PFSK-1 (cell line): ENCODE results near the gene SLC16A7.

Experiments used
- FOXP2 ChIP-seq: optimal IDR thresholded peaks from 2 replicates; pipeline ENCODE3; 2011; ENCODE audit warnings: borderline replicate concordance, control low read depth, inconsistent platforms; ENCODE audit not compliant: insufficient read depth; ENCODE audit errors: extremely low read length, extremely low read depth
- POLR2AphosphoS5 ChIP-seq: IDR thresholded peaks from 2 replicates; pipeline ENCODE4 v1.6.1; 2012; ENCODE audit warnings: low read depth, mild to moderate bottlenecking, control low read depth, low read length, moderate library complexity
- SIN3A ChIP-seq: IDR thresholded peaks from 2 replicates; pipeline ENCODE4 v1.6.1; 2012; ENCODE audit warnings: mild to moderate bottlenecking, low read length, moderate library complexity, borderline replicate concordance; ENCODE audit not compliant: insufficient read depth
- TAF1 ChIP-seq: IDR thresholded peaks from 2 replicates; pipeline ENCODE4 v1.6.1; 2012; ENCODE audit warnings: low read length, control low read depth, borderline replicate concordance; ENCODE audit not compliant: insufficient read depth
- TF ChIP-seq, protein P1 (sequence below), 2 experiments: IDR thresholded peaks; 2 replicates each; pipeline versions ENCODE4 v1.6.1 to v1.8.0; 2011 to 2012; ENCODE audit warnings: low read depth in 2 of 2, low read length in 2 of 2, control low read depth in 1 of 2, inconsistent platforms in 1 of 2, mild to moderate bottlenecking in 1 of 2, moderate library complexity in 1 of 2; ENCODE audit not compliant: insufficient read depth in 1 of 2

The SLC16A7 gene

DNA sequence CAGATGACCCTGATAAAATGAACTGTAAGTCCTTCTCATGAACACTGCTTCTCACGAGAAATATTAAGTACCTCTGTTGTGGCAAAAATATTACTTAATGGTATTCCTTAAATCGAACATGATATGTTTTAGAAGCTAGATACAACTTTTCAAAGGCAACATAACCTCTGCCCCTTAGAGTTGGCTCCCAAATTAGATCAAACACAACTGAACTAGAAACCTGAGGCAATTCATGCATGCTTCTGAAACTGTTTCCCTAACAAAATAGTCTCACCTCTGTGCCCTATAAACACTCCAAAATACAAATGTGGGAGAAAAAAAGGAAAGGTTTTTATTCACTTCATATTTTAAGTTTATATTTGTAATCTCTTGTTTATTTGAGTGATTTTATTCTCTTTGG is 121.6 kb downstream of the SLC16A7 start:
- TF ChIP-seq SIN3A (no peak), POLR2AphosphoS5 (no peak), TAF1 (no peak), FOXP2 (no peak)
- TF ChIP-seq, protein P1, sequence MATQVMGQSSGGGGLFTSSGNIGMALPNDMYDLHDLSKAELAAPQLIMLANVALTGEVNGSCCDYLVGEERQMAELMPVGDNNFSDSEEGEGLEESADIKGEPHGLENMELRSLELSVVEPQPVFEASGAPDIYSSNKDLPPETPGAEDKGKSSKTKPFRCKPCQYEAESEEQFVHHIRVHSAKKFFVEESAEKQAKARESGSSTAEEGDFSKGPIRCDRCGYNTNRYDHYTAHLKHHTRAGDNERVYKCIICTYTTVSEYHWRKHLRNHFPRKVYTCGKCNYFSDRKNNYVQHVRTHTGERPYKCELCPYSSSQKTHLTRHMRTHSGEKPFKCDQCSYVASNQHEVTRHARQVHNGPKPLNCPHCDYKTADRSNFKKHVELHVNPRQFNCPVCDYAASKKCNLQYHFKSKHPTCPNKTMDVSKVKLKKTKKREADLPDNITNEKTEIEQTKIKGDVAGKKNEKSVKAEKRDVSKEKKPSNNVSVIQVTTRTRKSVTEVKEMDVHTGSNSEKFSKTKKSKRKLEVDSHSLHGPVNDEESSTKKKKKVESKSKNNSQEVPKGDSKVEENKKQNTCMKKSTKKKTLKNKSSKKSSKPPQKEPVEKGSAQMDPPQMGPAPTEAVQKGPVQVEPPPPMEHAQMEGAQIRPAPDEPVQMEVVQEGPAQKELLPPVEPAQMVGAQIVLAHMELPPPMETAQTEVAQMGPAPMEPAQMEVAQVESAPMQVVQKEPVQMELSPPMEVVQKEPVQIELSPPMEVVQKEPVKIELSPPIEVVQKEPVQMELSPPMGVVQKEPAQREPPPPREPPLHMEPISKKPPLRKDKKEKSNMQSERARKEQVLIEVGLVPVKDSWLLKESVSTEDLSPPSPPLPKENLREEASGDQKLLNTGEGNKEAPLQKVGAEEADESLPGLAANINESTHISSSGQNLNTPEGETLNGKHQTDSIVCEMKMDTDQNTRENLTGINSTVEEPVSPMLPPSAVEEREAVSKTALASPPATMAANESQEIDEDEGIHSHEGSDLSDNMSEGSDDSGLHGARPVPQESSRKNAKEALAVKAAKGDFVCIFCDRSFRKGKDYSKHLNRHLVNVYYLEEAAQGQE (IDR thresholded peaks at IDR 0.05; ENCODE audit: insufficient read depth in 1 of 2, low read depth in 2 of 2, low read length in 2 of 2) = no peak

- TF ChIP-seq FOXP2 (no peak), POLR2AphosphoS5 (no peak), SIN3A (no peak), TAF1 (no peak)
- TF ChIP-seq, protein P1 (IDR thresholded peaks at IDR 0.05; ENCODE audit: insufficient read depth in 1 of 2, low read depth in 2 of 2, low read length in 2 of 2) = no peak
Measured at GRCh38 chr12:59719701-59720100, 123.9 kb downstream of the SLC16A7 start.

- TF ChIP-seq POLR2AphosphoS5 = no peak
- no peak for TF ChIP-seq SIN3A
- TF ChIP-seq TAF1 = no peak
- no peak for TF ChIP-seq FOXP2
- TF ChIP-seq, protein P1 (IDR thresholded peaks at IDR 0.05; ENCODE audit: insufficient read depth in 1 of 2, low read depth in 2 of 2, low read length in 2 of 2) = no peak
Measured at GRCh38 chr12:59723520-59723919, 127.7 kb downstream of the SLC16A7 start.

GRCh38 chr12:59724011-59724695 is 128.3 kb downstream of the SLC16A7 start:
- no peak for TF ChIP-seq POLR2AphosphoS5
- no peak for TF ChIP-seq FOXP2
- no peak for TF ChIP-seq TAF1
- no peak for TF ChIP-seq SIN3A
- TF ChIP-seq, protein P1 (IDR thresholded peaks at IDR 0.05; ENCODE audit: insufficient read depth in 1 of 2, low read depth in 2 of 2, low read length in 2 of 2) = no peak

DNA sequence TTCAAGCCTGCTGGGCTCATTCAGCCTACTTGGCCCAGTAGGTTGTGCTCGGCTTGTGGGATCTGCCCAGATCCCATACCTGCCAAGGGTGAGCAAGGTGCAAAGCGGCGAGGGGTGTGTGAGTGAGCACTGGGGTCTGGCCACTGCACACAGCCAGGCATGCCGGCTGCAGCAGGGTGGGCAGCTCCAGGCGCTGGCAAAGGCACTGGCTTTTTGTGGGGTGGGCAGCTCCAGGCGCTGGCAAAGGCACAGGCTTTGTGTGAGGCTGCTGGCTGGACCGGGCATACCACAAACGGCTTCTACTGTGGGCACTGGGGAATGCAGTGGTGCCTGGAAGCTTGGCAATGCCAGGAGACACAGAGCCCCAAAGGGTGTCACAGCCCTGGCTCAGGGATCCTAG is 137.4 kb downstream of the SLC16A7 start:
- TF ChIP-seq, protein P1 (IDR thresholded peaks at IDR 0.05; ENCODE audit: insufficient read depth in 1 of 2, low read depth in 2 of 2, low read length in 2 of 2) = no peak
- TF ChIP-seq TAF1 (no peak), SIN3A (no peak), FOXP2 (no peak), POLR2AphosphoS5 (no peak)
